NAMALWA (cell line): ENCODE results near the gene AKNA.

Experiments
- DNase-seq: peaks from one replicate; pipeline ENCODE4 v3.0.0-alpha.2; 2015; ENCODE audit warnings: low spot score

Gene AKNA

GRCh38 chr9:114357360-114357759, 30.4 kb downstream of the AKNA start:
- DNase-seq: no peak

- no peak for DNase-seq
These were observed 31.0 kb downstream of the AKNA start for GRCh38 chr9:114356792-114357191.

- DNase-seq: no peak
These were observed 32.0 kb downstream of the AKNA start for GRCh38 chr9:114355821-114356220.

GRCh38 chr9:114351932-114352331, 35.9 kb downstream of the AKNA start:
- DNase-seq: no peak

- DNase-seq: no peak
These were observed 37.0 kb downstream of the AKNA start for GRCh38 chr9:114350636-114351401.

GRCh38 chr9:114349713-114350480, 37.9 kb downstream of the AKNA start:
- no peak for DNase-seq

GRCh38 chr9:114348906-114349482, 38.8 kb downstream of the AKNA start:
- DNase-seq: peak; percentile 94

GRCh38 chr9:114348261-114348905, 39.4 kb downstream of the AKNA start:
- DNase-seq: no peak

GRCh38 chr9:114347675-114348074, 40.1 kb downstream of the AKNA start:
- DNase-seq: no peak

GRCh38 chr9:114346146-114346545, 41.6 kb downstream of the AKNA start:
- DNase-seq: no peak

GRCh38 chr9:114345493-114346065, 42.2 kb downstream of the AKNA start:
- DNase-seq: no peak

GRCh38 chr9:114344692-114345091, 43.1 kb downstream of the AKNA start:
- no peak for DNase-seq

GRCh38 chr9:114344188-114344566, 43.6 kb downstream of the AKNA start:
- DNase-seq: no peak

GRCh38 chr9:114343471-114344187, 44.2 kb downstream of the AKNA start:
- DNase-seq: no peak

GRCh38 chr9:114342755-114343440, 44.9 kb downstream of the AKNA start:
- DNase-seq: no peak

GRCh38 chr9:114341991-114342390, 45.8 kb downstream of the AKNA start:
- DNase-seq: no peak

GRCh38 chr9:114341152-114341830, 46.5 kb downstream of the AKNA start:
- DNase-seq: no peak

- DNase-seq: peak; percentile 65
These were observed 48.5 kb downstream of the AKNA start for GRCh38 chr9:114339130-114339908.

GRCh38 chr9:114338187-114338586, 49.6 kb downstream of the AKNA start:
- DNase-seq: no peak
